Activated CD4-positive, alpha-beta T cell treated with anti-CD3 and anti-CD28 coated beads, Interleukin-2, Interleukin-4, amounts not matched to agents 100 ng/mL and 50 ng/mL, durations not matched to agents 16 hours and 8 hours (primary cell): Measurements from ENCODE around the gene ANKRD44.

Source experiments
- DNase-seq: peaks from one replicate; pipeline ENCODE4 v3.0.0-alpha.2; 2020; ENCODE audit warnings: low spot score

Gene ANKRD44

DNA sequence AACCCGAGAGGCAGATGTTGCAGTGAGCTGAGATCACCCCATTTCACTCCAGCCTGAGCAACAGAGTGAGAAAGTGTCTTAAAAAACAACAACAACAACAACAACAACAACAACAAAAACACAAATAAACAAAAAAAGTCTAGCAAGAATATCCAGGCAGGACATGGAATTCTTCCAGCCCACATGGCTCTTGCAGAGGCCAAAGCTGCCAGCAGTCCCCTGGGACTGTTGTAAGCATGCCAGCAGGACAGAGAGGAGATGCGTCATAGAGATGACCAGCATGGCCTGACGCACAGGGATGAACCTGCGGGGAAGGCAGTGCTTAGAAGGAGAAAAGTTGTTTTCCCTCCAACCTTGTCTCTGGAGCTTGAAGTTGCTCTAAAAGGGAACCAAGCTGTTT, 201.8 kb downstream of the ANKRD44 start:
- DNase-seq, result no peak

DNA sequence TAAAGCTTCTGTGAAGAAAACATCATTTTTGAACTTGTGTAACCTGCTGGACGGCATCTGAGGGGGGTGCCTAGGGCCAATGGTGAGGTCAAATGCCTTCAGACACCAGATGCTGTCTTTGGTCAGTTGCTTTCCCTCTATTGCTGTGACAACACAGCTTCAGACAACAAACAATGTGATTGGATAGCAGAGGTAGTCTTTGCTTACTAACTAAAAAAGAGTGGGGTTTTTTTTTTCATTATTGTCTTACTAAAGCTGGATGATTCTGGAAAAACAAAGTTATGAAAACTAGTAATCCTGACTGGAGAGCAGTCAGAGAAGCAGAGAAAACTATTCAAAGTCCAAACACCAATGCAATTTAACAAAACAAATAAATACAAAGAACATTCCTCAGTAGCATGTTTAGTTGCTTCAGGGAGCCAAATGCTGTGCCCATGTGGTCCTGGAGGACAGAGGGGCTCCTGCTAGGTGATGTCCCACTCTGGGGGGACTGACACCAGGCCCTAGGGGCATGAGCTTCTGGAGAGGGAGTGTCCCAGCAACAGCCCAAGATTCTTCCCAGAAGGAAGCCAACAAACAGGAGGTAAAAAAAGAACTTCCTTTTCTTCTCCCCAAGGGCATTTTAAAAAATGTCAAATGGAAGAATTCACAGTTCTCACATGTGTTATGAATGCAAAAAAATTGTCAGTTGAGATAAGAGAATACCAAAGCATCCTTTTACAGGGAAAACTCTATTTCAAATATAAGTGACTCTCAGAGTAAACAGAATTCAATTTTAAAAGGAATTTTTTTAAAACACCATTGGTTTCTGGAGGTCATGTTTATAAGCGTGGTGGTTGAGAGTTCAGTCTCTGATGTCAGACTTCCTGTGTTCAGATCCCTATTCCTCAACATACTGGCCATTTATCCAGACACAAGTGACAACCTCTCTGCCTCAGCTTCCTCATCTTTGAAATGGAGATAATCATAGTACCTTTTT, 203.0 kb downstream of the ANKRD44 start:
- no peak for DNase-seq

DNA sequence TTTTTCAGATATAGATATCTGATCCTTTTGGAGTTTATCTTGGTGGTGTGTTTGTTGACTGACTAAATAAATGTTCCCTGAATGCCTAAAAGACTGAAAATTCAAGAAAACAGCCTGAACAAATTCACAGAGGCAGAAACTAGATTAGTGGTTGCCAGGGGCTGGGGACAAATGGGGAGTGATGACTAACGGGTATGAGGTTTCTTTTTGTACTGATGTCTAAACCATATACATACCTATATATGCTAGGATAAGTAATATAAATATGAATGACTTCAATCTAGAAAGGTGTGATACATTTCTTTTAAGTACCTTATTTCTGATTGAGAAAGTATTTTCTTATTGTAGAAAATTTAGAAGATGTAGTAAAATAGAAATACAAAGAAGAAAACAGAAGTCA, 207.2 kb downstream of the ANKRD44 start:
- DNase-seq, result no peak

GRCh38 chr2:197102231-197102630, 208.3 kb downstream of the ANKRD44 start:
- DNase-seq, result no peak

DNA sequence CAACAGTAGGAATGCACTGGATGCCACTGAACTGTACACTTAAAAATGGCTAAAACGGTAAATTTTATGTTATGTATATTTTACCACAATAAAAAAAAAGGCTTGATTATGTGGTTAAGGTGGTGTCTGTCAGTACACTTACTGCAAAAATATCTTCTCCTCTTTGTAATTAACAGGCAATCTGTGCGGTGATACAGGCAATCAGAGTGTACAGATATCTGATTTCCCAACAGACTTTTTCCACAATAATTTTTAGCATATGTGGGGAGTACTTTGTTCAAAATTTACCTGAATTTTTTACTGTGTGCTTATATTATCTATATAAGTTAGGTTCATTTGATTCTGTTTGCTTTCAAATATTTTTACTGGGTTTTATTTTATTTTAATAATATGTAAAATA, 209.1 kb downstream of the ANKRD44 start:
- DNase-seq, result no peak

GRCh38 chr2:197097578-197098366, 212.8 kb downstream of the ANKRD44 start:
- no peak for DNase-seq

GRCh38 chr2:197096649-197097048, 213.9 kb downstream of the ANKRD44 start:
- DNase-seq, result no peak

- DNase-seq, result no peak
Observed at GRCh38 chr2:197092431-197092830, 218.1 kb downstream of the ANKRD44 start.

DNA sequence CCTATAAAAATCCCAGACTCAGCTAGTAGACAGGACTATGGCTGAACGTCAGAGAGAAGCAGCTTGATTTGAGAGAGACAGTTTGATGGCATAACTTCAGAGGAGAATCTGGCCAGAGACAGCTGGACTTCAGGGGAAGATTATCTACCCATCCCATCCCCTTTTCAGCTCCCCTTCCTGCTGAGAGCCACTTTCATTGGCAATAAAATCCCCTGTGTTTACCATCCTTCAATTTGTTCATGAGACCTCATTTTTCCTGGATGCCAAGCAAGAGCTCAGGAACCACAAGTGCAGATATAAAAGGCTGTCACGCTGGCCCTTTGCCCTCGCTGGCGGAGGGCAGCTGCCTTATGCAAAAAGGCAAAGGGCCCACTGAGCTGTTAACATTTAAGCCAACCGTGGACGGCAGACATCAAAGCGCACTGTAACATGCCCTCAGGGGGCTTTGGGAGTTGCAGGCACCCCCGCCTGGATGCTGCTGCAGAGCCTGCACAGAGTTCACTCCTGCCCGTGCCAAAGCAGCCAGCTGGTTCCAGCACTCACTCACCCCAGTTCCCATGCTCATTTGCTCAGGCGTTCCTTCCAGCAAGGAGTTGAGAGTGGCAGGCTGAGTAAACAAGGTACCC, 219.7 kb downstream of the ANKRD44 start:
- no peak for DNase-seq

GRCh38 chr2:197089655-197090054, 220.9 kb downstream of the ANKRD44 start:
- DNase-seq, result no peak

DNA sequence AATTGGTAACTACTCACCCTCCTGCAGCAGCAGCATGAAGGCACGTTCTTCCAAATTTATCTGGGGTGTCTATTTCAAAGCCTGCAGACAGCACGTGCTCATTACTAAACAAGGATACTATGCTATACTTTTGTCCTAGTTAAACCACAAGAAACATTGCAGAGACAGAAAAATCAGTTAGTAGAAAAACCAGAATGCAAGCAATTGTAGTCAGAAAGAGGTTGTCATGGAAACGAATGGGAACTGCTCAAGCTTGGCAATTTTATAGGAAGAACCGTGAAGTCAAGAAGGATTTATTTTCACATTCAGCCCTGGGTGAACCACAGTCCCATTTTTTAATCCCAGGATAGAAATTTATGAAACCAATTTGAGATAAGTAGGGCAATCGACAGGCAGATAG, 221.9 kb downstream of the ANKRD44 start:
- DNase-seq, result no peak

DNA sequence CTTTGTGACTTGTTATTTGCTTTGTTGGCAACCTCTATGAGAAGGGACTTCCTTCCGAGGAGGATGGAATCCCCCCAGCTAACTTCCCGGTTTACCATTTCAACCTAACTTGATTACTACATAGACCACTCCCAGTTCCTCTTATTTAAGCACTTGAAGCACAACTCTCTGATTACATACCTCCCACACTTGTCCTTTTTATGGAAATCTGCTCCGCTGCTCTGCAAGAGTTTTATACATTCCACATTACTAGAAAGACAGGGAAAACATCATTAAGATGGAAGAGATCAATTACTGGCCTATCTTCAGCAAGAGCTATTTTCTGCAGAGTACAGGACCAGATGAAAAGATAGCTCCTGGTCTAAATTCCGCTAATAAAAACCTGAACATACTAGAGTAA, 224.1 kb downstream of the ANKRD44 start:
- no peak for DNase-seq

GRCh38 chr2:197085665-197086064, 224.9 kb downstream of the ANKRD44 start:
- DNase-seq, result no peak

GRCh38 chr2:197081294-197081693, 229.3 kb downstream of the ANKRD44 start:
- no peak for DNase-seq

DNA sequence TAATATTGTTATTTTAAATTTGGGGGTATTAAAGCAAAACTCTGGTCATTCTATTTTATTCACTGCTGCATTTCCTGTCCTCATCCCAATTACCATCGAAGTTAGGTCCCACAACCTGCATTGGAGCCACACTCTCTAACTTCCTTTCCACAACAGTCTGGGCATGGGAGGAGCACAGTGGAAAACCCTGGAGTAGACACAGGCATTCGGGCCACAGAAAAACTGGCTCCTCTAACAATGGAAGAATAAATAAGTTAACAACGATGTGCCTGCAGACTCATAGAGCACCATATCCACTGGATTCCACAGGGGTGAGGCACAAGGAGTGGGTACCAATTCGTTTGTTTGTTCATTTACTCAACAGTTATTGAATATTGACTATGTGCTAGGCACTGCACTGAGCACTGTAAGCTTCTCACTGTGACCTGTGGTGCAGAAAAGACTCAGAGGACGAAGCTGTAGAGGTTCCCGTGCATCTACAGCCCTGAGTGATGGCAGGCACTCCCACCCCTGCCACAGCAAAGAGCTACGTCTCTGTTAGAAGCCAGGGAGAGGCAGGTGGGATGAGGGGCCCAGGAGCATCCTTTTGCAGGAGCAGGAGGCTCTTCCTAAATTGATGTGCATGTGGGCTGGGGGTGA, 229.9 kb downstream of the ANKRD44 start:
- no peak for DNase-seq

GRCh38 chr2:197079832-197080555, 230.6 kb downstream of the ANKRD44 start:
- DNase-seq, result no peak

- DNase-seq, result no peak
Observed at GRCh38 chr2:197079414-197079813, 231.2 kb downstream of the ANKRD44 start.

- no peak for DNase-seq
Observed at GRCh38 chr2:197078535-197078934, 232.0 kb downstream of the ANKRD44 start.

GRCh38 chr2:197077336-197077735, 233.2 kb downstream of the ANKRD44 start:
- no peak for DNase-seq

- no peak for DNase-seq
Observed at GRCh38 chr2:197076652-197077051, 233.9 kb downstream of the ANKRD44 start.

- no peak for DNase-seq
Observed at GRCh38 chr2:197075754-197076337, 234.7 kb downstream of the ANKRD44 start.
